Measurements from ENCODE around the gene FAM193A. TPM values are rescaled to one million over a fixed set of nuclear protein-coding genes. Genes with fewer than 3 reads are reported as not detected.
A peak's percentile ranks its signal among the peaks of the same experiment; 100 is the strongest.

The FAM193A gene
- total RNA-seq, 2 experiments from 2014 or later: 28.4 to 30.0 TPM

DNA sequence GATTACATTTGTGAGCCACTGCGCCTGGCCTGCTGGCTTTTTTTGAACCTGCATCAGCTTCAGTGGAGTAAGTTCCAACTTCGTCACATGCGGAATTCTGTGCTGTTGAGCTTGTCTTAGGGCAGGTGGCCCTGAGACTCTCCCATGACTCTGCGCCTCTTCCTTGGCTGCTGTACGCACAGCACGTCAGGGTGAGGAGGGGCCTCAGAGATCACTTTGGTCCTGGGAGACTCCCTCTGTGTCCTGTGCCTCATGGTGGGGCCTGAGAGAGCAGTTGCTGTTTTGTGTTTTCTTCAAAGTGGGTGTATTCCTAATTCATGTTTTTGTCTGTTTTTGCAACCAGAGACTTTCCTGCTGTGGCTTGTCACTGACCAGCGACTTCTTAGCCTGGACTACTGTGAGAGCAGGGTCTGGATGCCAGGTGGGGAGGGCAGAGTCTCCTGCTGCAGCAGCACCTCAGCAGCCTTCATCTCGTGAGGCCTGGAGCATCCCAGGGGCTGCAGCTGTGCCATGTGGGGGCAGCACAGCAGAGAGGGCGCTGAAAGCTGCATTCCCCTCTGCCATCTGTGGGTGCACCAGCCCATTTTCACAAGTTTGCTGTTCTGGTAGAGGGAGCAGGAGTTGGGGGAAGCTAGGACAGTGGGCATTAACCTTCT is 111.8 kb downstream of the FAM193A start:
- H3K27me3 Mint-ChIP-seq: no peaks in the 10 kb centered on the region
- POLR2A ChIA-PET: no interaction called here
- no peak overlapping the region for H3K4me3 Mint-ChIP-seq
- peaks cover 66% of the 10 kb centered on the region for H3K36me3 ChIP-seq (ENCODE audit: insufficient read depth, low read length)
- no peaks in the 10 kb centered on the region for H3K27me3 ChIP-seq (ENCODE audit: control insufficient read depth in 1 of 2, insufficient read depth in 2 of 2, low read length in 2 of 2)
- H3K27ac ChIP-seq (ENCODE audit: low read depth in 1 of 2, low read length in 2 of 2): no peak overlapping the region
- DNase-seq: no peak
- TF ChIP-seq, protein P1, sequence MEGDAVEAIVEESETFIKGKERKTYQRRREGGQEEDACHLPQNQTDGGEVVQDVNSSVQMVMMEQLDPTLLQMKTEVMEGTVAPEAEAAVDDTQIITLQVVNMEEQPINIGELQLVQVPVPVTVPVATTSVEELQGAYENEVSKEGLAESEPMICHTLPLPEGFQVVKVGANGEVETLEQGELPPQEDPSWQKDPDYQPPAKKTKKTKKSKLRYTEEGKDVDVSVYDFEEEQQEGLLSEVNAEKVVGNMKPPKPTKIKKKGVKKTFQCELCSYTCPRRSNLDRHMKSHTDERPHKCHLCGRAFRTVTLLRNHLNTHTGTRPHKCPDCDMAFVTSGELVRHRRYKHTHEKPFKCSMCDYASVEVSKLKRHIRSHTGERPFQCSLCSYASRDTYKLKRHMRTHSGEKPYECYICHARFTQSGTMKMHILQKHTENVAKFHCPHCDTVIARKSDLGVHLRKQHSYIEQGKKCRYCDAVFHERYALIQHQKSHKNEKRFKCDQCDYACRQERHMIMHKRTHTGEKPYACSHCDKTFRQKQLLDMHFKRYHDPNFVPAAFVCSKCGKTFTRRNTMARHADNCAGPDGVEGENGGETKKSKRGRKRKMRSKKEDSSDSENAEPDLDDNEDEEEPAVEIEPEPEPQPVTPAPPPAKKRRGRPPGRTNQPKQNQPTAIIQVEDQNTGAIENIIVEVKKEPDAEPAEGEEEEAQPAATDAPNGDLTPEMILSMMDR (IDR thresholded peaks at IDR 0.05): no peak
- no peak overlapping the region for H3K4me3 ChIP-seq (ENCODE audit: low read length)
- CTCF ChIA-PET: no interaction called here
- H3K9me3 Mint-ChIP-seq: no peaks in the 10 kb centered on the region
- H3K4me1 Mint-ChIP-seq (ENCODE audit: low read depth): peaks cover 19% of the 10 kb centered on the region
- no peak for ATAC-seq (ENCODE audit: poor library complexity)
- H3K9me3 ChIP-seq (ENCODE audit: control insufficient read depth in 1 of 2, insufficient read depth in 1 of 2, low read length in 2 of 2): no peaks in the 10 kb centered on the region
- H3K27ac Mint-ChIP-seq: no peak overlapping the region
- H3K36me3 Mint-ChIP-seq (ENCODE audit: low read depth): peaks cover 79% of the 10 kb centered on the region
- intact Hi-C loops (cut with DNase I, micrococcal nuclease): no loop called here
- H3K4me1 ChIP-seq (ENCODE audit: insufficient read depth, low read length): peaks cover 17% of the 10 kb centered on the region

DNA sequence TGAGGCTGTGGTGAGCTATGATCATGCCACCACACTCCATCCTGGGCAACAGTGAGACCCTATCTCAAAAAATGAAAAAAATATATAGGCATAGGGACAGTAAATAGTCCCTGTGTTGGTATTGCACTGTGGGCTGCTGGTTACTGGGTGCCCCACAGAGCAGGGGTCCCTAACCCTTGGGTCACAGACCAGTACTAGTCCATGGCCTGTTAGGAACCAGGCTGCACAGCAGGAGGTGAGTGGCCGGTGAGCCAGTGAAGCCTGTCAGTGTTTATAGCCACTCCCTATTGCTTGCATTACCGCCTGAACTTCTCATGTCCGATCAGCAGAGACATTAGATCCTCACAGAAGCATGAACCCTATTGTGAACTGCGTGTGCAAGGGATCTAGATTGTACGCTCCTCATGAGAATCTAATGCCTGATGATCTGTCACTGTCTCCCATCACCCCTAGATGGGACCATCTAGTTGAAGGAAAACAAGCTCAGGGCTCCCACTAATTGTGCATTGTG is 113.2 kb downstream of the FAM193A start:
- Mint-ChIP-seq H3K4me1 (ENCODE audit: low read depth) (peaks cover 24% of the 10 kb centered on the region), H3K27ac (no peak overlapping the region), H3K9me3 (no peaks in the 10 kb centered on the region), H3K27me3 (no peaks in the 10 kb centered on the region), H3K4me3 (no peak overlapping the region), H3K36me3 (ENCODE audit: low read depth) (peaks cover 74% of the 10 kb centered on the region)
- intact Hi-C loops (cut with DNase I, micrococcal nuclease): no loop called here
- ATAC-seq (ENCODE audit: poor library complexity) (no peak), DNase-seq (no peak)
- POLR2A ChIA-PET: no interaction called here
- CTCF ChIA-PET: no interaction called here
- TF ChIP-seq, protein P1 (IDR thresholded peaks at IDR 0.05): no peak
- Histone ChIP-seq H3K36me3 (ENCODE audit: insufficient read depth, low read length) (peaks cover 64% of the 10 kb centered on the region), H3K4me1 (ENCODE audit: insufficient read depth, low read length) (peaks cover 17% of the 10 kb centered on the region), H3K27me3 (ENCODE audit: control insufficient read depth in 1 of 2, insufficient read depth in 2 of 2, low read length in 2 of 2) (no peaks in the 10 kb centered on the region), H3K4me3 (ENCODE audit: low read length) (no peak overlapping the region), H3K27ac (ENCODE audit: low read depth in 1 of 2, low read length in 2 of 2) (no peak overlapping the region), H3K9me3 (ENCODE audit: control insufficient read depth in 1 of 2, insufficient read depth in 1 of 2, low read length in 2 of 2) (no peaks in the 10 kb centered on the region)

DNA sequence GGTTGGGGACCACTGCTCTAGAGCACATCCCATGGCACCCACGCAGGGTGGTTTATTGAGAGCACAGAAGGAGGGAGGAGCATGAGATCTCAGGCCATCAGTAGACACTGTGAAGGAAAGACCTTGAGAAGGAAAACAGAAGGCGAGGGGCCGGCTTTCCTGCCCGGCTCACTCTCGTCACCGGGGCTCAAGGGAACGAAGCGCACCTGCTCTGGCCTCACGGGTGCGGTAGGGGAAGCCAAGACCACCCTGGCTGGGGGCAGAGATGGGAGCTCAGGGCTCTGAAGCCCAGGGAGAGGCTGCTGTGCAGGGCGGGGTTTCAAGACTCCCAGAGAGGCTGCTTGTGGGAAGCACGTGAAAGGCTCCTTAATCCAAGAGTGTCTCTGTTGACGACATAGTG is 113.8 kb downstream of the FAM193A start:
- no peak overlapping the region for H3K27ac Mint-ChIP-seq
- peaks cover 17% of the 10 kb centered on the region for H3K4me1 ChIP-seq (ENCODE audit: insufficient read depth, low read length)
- no peak for DNase-seq
- ATAC-seq (ENCODE audit: poor library complexity): no peak
- no peaks in the 10 kb centered on the region for H3K27me3 ChIP-seq (ENCODE audit: control insufficient read depth in 1 of 2, insufficient read depth in 2 of 2, low read length in 2 of 2)
- H3K36me3 ChIP-seq (ENCODE audit: insufficient read depth, low read length): peaks cover 67% of the 10 kb centered on the region
- peaks cover 24% of the 10 kb centered on the region for H3K4me1 Mint-ChIP-seq (ENCODE audit: low read depth)
- H3K9me3 ChIP-seq (ENCODE audit: control insufficient read depth in 1 of 2, insufficient read depth in 1 of 2, low read length in 2 of 2): no peaks in the 10 kb centered on the region
- TF ChIP-seq, protein P1 (IDR thresholded peaks at IDR 0.05): no peak
- H3K9me3 Mint-ChIP-seq: no peaks in the 10 kb centered on the region
- intact Hi-C loops (cut with DNase I, micrococcal nuclease): no loop called here
- no peak overlapping the region for H3K4me3 ChIP-seq (ENCODE audit: low read length)
- H3K36me3 Mint-ChIP-seq (ENCODE audit: low read depth): peaks cover 74% of the 10 kb centered on the region
- peak overlapping the region in 1 of 2 donors; percentile 11 for H3K27ac ChIP-seq (ENCODE audit: low read depth in 1 of 2, low read length in 2 of 2)
- ChIA-PET POLR2A (no interaction called here), CTCF (no interaction called here)
- no peak overlapping the region for H3K4me3 Mint-ChIP-seq
- H3K27me3 Mint-ChIP-seq: no peaks in the 10 kb centered on the region

Data from CD4-positive, alpha-beta T cell (primary cell).